Activated naive CD4-positive, alpha-beta T cell treated with anti-CD3 and anti-CD28 coated beads, Interleukin-2, amount 50 U/mL, for 16 hours (primary cell): Measurements from ENCODE around the gene SIAH3.
"Not testable (repeated sequence)": the region's sequence is repeated elsewhere in the genome, so short reads cannot be mapped to it uniquely, and the experiment has no call there.

ENCODE experiments used
- DNase-seq: peaks from one replicate; pipeline ENCODE4 v3.0.0-alpha.2; 2020

SIAH3 gene

GRCh38 chr13:45781553-45782326 is 69.8 kb downstream of the SIAH3 start:
- DNase-seq: no peak

GRCh38 chr13:45779901-45780300 is 71.7 kb downstream of the SIAH3 start:
- no peak for DNase-seq

- DNase-seq: no peak
Measured at GRCh38 chr13:45778882-45779281, 72.7 kb downstream of the SIAH3 start.

GRCh38 chr13:45776748-45777147 is 74.8 kb downstream of the SIAH3 start:
- DNase-seq: no peak

- no peak for DNase-seq
Measured at GRCh38 chr13:45775401-45775963, 76.1 kb downstream of the SIAH3 start.

- DNase-seq: no peak
Measured at GRCh38 chr13:45773944-45774343, 77.6 kb downstream of the SIAH3 start.

- no peak for DNase-seq
Measured at GRCh38 chr13:45773236-45773635, 78.3 kb downstream of the SIAH3 start.

GRCh38 chr13:45770886-45771285 is 80.7 kb downstream of the SIAH3 start:
- DNase-seq: no peak

- no peak for DNase-seq
Measured at GRCh38 chr13:45768656-45769479, 82.7 kb downstream of the SIAH3 start.

GRCh38 chr13:45765464-45765863 is 86.1 kb downstream of the SIAH3 start:
- DNase-seq: no peak

GRCh38 chr13:45763419-45763818 is 88.1 kb downstream of the SIAH3 start:
- DNase-seq: no peak

- DNase-seq: not testable (repeated sequence)
Measured at GRCh38 chr13:45757589-45757988, 94.0 kb downstream of the SIAH3 start.

- not testable (repeated sequence) for DNase-seq
Measured at GRCh38 chr13:45756498-45756897, 95.1 kb downstream of the SIAH3 start.

GRCh38 chr13:45752510-45752909 is 99.0 kb downstream of the SIAH3 start:
- no peak for DNase-seq

GRCh38 chr13:45751885-45752284 is 99.7 kb downstream of the SIAH3 start:
- no peak for DNase-seq

GRCh38 chr13:45750566-45750965 is 101.0 kb downstream of the SIAH3 start:
- no peak for DNase-seq

- no peak for DNase-seq
Measured at GRCh38 chr13:45748941-45749759, 102.4 kb downstream of the SIAH3 start.

- DNase-seq: no peak
Measured at GRCh38 chr13:45747071-45747470, 104.5 kb downstream of the SIAH3 start.

- no peak for DNase-seq
Measured at GRCh38 chr13:45744979-45745378, 106.6 kb downstream of the SIAH3 start.

GRCh38 chr13:45742985-45743384 is 108.6 kb downstream of the SIAH3 start:
- DNase-seq: no peak

GRCh38 chr13:45737571-45738017 is 114.0 kb downstream of the SIAH3 start:
- no peak for DNase-seq

- no peak for DNase-seq
Measured at GRCh38 chr13:45733361-45733760, 118.2 kb downstream of the SIAH3 start.

- DNase-seq: no peak
Measured at GRCh38 chr13:45732916-45733315, 118.6 kb downstream of the SIAH3 start.
